Skin epidermis (tissue), 12 donors: ENCODE results near the gene CASP2.

Source experiments
- H3K27ac ChIP-seq, 21 experiments: fragments of 200-600 bp; sonication (generic) in 11 of 21; one replicate each; pipeline ENCODE4 v1.5.0; 2020; ENCODE audit warnings: mild to moderate bottlenecking in 3 of 21, inconsistent platforms in 2 of 21, moderate library complexity in 2 of 21
- H3K4me3 ChIP-seq, 7 experiments: fragments of 200-600 bp; sonication (generic) in 2 of 7; one replicate each; pipeline ENCODE4 v1.5.0; 2020; ENCODE audit warnings: inconsistent platforms in 2 of 7, mild to moderate bottlenecking in 2 of 7, moderate library complexity in 1 of 7

CASP2 gene

GRCh38 chr7:143287935-143288826 is at the start of gene CASP2:
Gene CASP2, plus strand, starts transcription at chr7:143288351. Its CDS starts 105 bp downstream, at chr7:143288456.
- peak within 1 kb of the TSS; percentile 76 to 97 (median 95) for H3K4me3 ChIP-seq

GRCh38 chr7:143239813-143240212 is 48.3 kb upstream of the CASP2 start:
- Histone ChIP-seq H3K4me3 (no peak overlapping the region), H3K27ac (peak overlapping the region in 10 of 21 experiments; percentile 5 to 72 (median 51))

More at GRCh38 chr7:143287935-143288826, at the start of gene CASP2:
- H3K27ac ChIP-seq = peak within 1 kb of the TSS; percentile 79 to 99 (median 94)

GRCh38 chr7:143240291-143241168 is 47.6 kb upstream of the CASP2 start:
- Histone ChIP-seq H3K4me3 (no peak overlapping the region), H3K27ac (peak overlapping the region in 10 of 21 experiments; percentile 5 to 72 (median 51))

- Histone ChIP-seq H3K27ac (no peak overlapping the region), H3K4me3 (no peak overlapping the region)
Observed at GRCh38 chr7:143242306-143242705, 45.8 kb upstream of the CASP2 start.

GRCh38 chr7:143243111-143243510 is 45.0 kb upstream of the CASP2 start:
- no peak overlapping the region for H3K4me3 ChIP-seq
- H3K27ac ChIP-seq = no peak overlapping the region

GRCh38 chr7:143243614-143244013 is 44.5 kb upstream of the CASP2 start:
- H3K4me3 ChIP-seq = no peak overlapping the region
- no peak overlapping the region for H3K27ac ChIP-seq

GRCh38 chr7:143244321-143244720 is 43.8 kb upstream of the CASP2 start:
- H3K4me3 ChIP-seq = no peak overlapping the region
- H3K27ac ChIP-seq = no peak overlapping the region

- no peak overlapping the region for H3K4me3 ChIP-seq
- H3K27ac ChIP-seq = peak overlapping the region in 4 of 21 experiments; percentile 5 to 61 (median 34)
Observed at GRCh38 chr7:143245123-143245522, 43.0 kb upstream of the CASP2 start.

- Histone ChIP-seq H3K27ac (no peak overlapping the region), H3K4me3 (no peak overlapping the region)
Observed at GRCh38 chr7:143247372-143247771, 40.8 kb upstream of the CASP2 start.

GRCh38 chr7:143248761-143249354 is 39.3 kb upstream of the CASP2 start:
- Histone ChIP-seq H3K4me3 (no peak overlapping the region), H3K27ac (no peak overlapping the region)

GRCh38 chr7:143250199-143250598 is 38.0 kb upstream of the CASP2 start:
- Histone ChIP-seq H3K4me3 (no peak overlapping the region), H3K27ac (peak overlapping the region in 3 of 21 experiments; percentile 3 to 10 (median 4))

GRCh38 chr7:143250822-143251221 is 37.3 kb upstream of the CASP2 start:
- Histone ChIP-seq H3K27ac (peak overlapping the region in 1 of 21 experiments; percentile 4), H3K4me3 (no peak overlapping the region)

- peak overlapping the region in 1 of 21 experiments; percentile 32 for H3K27ac ChIP-seq
- H3K4me3 ChIP-seq = no peak overlapping the region
Observed at GRCh38 chr7:143252006-143252405, 36.1 kb upstream of the CASP2 start.

GRCh38 chr7:143255564-143255963 is 32.6 kb upstream of the CASP2 start:
- H3K4me3 ChIP-seq = no peak overlapping the region
- H3K27ac ChIP-seq = no peak overlapping the region

- no peak overlapping the region for H3K4me3 ChIP-seq
Observed at GRCh38 chr7:143256325-143256724, 31.8 kb upstream of the CASP2 start.

GRCh38 chr7:143256932-143257331 is 31.2 kb upstream of the CASP2 start:
- no peak overlapping the region for H3K4me3 ChIP-seq
- H3K27ac ChIP-seq = no peak overlapping the region

More at GRCh38 chr7:143256325-143256724, 31.8 kb upstream of the CASP2 start:
- no peak overlapping the region for H3K27ac ChIP-seq

- no peak overlapping the region for H3K27ac ChIP-seq
- no peak overlapping the region for H3K4me3 ChIP-seq
Observed at GRCh38 chr7:143257501-143257900, 30.6 kb upstream of the CASP2 start.

- no peak overlapping the region for H3K4me3 ChIP-seq
- peak overlapping the region in 3 of 21 experiments; percentile 18 to 34 (median 25) for H3K27ac ChIP-seq
Observed at GRCh38 chr7:143258831-143259230, 29.3 kb upstream of the CASP2 start.

GRCh38 chr7:143259765-143260164 is 28.4 kb upstream of the CASP2 start:
- no peak overlapping the region for H3K27ac ChIP-seq
- no peak overlapping the region for H3K4me3 ChIP-seq

- Histone ChIP-seq H3K27ac (peak overlapping the region in 1 of 21 experiments; percentile 95), H3K4me3 (no peak overlapping the region)
Observed at GRCh38 chr7:143261901-143262300, 26.2 kb upstream of the CASP2 start.
